ENCODE data around the gene PACS1.

The PACS1 gene

DNA sequence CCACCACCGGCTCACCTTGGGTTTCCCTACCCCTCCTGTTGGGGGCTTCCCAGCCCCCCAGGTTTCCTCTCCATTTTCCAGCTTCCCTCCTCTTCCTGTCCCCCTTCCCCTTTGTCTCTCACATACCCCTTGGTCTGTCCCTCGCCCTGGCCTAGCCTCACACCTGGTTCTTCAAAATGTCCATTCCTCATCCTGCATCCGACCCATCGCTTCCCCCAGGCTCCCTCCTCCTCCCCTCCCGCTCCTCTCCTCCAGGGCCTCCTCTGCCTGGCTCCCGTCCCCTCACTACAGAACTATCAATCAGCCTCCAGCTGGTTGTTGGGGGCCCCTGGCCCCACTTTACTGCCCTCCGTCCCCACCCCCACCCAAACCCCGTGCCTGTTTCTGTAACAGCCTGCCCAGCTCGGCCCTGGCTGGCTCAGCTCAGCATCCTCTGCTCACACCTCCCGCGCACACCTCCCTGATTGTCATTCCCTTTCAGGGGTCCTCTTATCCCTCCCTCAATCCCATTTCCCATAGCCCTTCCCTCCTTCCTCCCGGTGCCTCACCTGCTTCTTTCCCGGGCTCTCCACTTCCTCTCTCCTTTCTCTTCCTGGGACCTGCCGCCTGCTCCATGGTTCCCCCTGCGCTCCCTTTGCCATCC lies 209.1 kb downstream of the PACS1 start:
- DNase-seq = no peak

DNA sequence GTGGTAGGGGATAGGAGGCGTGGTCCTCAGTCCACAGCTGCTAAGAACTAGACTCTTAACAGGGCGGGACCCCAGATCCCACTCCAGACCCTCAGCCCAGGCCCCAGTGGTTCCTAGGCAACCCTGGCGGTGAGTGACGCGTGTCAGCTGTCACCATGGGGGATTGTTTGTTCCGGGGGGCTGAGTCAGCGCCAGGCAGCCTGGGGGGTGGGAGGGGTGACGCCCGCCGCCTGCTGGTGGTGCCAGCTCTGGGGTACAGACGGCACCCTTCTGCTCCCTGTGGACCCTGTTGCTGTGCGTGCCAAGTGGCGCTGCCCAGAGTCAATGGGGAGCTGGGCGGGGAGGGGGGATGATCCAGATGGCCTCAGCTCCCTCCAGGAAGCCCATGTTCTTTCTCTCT lies 210.4 kb downstream of the PACS1 start:
- DNase-seq = peak; percentile 53

DNA sequence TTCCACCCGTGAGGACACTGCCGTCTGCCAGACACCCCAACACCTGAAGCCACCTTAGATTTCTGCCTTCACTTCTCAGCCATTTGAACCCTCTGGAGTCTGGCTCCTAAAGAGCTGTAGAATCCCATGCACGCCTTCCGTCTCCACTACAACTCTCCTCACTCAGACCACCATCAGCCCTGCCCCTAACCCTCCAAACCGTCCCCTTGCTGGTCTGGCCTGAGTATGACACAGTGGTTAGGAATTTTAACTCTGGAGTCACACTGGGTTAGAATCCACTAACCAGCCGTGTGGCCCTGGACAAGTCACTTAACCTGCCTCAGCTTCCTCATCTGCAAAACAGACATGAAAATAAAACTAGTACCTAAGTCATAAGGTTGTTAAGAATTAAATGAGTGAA lies 210.9 kb downstream of the PACS1 start:
- DNase-seq = no peak

DNA sequence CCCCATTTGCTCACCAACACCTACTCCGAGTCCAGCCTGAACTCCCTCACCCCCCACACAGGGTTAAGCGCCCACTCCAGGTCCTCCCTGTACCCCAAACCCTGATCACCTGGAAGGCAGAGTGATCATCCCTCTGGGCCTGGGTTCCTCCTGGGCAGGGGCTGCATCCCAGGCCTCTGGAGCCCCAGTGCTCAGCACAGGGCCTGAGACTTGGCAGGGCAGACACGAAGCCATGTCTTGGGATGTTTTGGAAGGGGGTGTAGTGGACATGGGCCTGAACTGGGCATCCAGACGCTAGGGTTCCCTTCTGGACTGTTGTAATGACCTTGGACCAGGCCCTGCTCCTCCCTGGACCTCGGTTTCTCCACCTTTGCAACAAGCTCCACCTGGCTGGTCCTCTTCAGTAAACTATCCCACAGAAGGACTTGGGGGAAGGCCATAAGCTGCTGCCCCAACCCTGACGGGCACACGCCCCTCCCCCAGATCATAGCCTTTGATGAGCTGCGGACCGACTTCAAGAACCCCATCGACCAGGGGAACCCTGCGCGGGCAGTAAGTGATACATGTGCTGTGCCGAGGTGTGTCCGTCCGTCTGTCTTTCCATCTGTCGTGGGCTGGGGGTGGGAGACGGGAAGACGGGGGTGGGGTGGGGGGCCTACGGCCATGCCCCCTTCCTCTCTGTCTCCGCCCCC lies 211.8 kb downstream of the PACS1 start:
- DNase-seq = peak; percentile 28

DNA sequence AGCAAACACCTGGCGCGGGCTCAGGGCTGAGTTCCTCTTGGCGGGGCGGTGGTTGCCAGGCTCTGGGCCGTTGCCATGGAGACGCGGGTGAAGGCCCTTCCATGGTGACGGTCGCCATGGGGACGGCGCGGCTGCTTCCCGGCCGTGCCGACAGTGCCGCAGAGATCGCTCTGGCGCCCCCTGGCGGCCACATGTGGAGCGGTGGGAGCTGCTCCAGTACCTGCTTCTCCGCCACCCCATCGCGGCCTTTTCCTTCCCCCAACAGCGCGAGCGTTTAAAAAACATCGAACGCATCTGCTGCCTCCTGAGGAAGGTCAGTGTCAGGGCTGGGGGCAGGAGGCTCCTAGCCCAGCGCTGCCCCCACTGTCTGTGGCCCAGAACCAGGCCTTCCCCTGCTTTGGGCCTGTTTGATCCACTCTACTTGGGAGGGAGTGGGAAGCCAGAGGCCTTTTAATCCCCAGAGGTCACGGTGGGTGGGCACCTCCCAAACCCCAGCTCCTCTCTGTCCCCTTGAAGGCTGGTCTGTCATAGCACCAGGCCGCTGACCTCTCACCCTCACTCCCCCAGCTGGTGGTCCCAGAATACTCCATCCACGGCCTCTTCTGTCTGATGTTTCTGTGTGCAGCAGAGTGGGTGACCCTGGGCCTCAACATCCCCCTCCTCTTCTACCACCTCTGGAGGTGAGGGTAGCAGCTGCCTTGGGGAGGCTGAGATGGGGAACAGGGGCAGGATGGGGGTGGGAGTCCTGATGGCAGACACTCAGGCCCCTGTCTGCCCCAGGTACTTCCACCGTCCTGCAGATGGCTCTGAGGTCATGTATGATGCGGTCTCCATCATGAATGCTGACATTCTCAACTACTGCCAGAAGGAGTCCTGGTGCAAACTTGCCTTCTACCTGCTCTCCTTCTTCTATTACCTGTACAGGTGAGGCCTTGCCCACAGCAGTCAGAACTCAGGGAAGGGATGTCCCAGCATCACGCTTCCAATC lies 212.7 kb downstream of the PACS1 start:
- peak; percentile 97 for DNase-seq

DNA sequence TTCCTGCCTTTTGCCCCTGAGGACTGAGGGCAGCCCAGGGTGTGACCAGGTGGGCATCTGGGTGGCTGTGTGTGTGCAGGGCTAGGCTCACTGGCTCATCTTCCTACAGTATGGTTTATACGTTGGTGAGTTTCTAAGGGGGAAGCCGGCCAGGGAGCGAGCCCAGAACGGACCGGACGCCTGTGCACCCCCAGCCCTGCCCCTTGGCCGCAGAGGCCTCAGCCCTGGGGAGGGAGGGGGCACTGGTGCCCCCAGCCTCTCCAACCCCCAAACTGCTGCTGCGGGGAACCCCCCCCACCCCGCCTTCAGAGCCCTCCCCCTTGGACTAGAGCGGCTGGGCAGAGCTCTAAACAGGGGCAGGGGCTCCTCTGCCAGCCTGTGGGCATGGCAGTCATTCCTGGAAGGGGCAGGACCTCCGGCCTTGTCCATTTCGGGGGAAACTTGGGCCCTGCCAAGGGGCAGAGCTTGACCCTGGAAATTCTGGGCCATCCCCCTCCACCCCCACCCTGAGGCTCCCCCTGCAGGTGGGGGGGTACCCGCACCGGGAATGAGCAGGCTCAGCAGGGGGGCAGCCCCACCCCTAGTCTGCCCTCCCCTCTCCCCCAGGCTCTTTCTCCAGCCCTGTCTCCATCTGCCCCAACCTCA lies 213.5 kb downstream of the PACS1 start:
- no peak for DNase-seq

DNA sequence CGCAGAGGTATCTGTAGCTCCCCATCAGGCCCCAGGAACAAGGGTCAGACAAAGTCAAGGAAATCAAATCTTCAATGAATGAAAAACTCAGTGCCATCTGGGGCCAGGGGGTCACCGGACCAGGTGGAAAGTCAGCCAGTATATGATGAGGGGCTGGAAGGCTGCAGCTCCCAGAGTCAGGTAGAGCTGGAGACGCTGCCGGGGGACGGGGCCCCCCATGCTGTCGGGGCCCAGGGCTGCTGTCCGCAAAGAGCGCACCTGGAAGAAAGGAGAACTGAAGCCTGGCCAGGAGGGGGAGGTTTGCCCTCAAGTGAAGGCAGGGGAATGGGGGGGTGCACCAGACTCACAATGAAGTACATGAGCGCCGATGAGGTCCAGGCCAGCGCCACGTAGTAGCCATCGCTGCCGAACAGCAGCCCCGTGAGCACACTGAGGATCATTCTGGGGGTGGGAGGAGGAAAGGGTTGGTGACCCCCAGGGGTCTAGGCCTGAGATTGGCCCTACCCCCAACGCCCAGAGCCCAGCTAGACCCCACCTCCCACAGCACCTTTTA lies 214.5 kb downstream of the PACS1 start:
- peak; percentile 27 for DNase-seq

DNA sequence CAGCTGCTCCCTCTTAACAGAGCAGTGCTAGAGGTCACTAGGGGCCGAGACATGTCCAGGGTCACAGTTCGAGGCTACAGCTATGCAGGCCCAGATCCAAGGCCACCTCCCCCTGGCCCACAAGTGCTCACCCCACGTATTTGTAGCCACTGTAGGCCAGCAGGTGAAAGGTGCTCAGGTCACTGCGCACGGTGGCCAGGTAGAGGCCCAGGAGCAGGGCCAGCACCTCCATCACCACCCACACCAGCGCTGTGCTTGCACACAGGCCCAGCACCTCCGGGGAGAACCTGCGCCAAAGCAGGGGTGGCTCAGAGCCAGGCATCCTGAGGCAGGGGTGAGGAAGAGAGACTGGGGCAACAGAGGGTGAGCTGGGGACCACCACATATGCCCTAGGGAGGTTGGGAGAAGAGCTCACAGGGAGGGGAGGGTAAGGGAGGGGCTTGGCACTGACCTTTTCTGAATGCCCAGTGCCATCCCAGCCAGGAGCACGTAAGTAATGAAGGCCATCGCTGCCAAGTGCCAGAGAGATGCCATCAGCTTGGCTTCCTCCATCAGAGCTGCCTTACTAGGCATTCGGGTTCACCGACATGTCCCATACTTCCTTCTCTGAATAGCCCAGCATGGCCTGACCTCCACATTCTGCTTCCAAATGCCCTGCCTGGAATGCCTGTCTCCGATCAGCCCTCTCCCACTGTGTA lies 215.3 kb downstream of the PACS1 start:
- DNase-seq = peak; percentile 32

DNA sequence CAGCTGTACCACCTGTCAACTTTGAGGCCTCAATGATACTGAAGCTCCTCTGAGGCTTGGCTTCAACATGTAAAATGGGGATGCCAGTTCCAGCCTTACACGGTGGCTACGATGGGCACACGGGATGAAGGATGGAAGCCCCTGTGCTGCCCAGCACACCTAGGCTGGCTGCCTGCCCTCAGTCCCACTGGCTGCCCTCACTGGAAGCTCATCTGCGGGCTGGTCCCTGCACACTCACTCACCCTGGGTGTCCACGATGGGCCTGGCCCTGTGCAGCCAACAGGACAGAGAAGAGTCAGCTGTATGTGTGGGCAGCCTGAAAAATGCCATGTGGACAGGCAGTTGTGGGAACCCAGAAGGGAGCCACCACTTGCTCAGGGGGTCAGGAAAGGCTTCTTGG lies 216.6 kb downstream of the PACS1 start:
- DNase-seq = peak; percentile 16

DNA sequence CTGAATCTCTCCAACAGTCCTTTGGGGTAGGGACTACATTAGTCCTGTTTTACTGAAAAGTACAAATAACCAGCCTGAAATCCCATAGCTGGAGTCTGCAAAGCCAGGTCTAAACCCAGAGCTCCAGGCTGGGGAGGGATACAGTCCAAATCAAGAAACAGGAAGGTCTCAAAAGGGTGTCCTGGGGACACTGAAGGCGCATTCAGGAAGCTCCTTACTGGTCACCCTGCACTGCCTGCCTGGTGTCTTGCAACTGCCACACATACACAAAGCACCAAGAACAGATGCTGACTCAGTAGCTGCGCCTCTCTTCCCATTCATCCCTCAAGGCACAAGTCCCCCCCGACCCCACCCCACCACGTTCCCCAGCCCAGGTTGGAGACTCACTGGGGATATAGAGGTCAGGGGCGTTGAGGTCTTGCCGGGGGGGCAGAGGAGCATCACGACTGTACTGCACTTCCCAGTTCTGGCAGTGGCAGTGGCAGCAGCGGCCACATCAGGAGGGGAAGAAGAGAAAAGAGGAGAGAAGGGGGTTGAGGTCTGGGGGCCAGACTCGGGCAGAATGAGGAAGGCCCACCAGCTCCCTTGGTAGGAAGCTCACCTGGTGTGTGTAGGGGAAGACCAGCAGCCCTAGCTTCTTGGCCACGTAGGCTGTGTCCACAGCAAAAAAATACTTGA lies 217.3 kb downstream of the PACS1 start:
- peak; percentile 29 for DNase-seq

DNA sequence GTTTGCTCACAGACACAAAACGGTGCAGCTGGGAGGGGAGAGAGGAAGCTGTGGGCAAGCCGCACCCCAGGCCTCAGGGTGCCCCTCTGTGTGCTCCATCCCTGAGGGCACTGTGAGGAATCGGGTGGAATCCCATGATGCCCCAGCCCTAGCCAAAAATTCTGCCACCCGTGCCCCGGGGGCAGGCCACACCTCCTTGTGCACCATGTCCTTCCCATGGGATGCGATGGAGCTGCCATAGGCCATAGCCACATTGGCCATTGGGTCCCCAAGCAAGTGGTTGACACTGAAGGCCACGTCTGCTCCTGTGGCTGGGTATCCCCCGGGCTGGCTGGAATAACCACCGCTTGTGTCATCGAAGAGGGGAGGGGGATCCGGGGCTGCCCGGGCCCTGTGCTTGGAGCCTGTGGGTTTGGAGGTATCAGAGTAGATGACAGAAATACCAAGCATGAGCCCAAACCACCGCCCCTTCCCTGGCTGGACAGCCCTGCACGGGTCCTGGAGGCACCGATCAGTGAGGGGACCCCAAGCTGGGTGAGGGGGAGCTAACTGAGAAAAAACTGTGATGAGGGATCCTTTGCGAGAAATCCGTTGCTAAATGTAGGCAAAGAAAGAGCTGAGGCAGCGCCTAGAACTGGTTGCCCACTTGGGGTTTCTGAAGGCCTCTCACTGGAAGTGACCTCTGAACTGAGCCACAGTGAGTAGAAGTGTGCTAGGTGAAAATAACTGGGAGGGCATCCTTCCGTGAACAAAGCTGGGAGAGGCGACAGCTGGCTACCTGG lies 218.0 kb downstream of the PACS1 start:
- peak; percentile 47 for DNase-seq

DNA sequence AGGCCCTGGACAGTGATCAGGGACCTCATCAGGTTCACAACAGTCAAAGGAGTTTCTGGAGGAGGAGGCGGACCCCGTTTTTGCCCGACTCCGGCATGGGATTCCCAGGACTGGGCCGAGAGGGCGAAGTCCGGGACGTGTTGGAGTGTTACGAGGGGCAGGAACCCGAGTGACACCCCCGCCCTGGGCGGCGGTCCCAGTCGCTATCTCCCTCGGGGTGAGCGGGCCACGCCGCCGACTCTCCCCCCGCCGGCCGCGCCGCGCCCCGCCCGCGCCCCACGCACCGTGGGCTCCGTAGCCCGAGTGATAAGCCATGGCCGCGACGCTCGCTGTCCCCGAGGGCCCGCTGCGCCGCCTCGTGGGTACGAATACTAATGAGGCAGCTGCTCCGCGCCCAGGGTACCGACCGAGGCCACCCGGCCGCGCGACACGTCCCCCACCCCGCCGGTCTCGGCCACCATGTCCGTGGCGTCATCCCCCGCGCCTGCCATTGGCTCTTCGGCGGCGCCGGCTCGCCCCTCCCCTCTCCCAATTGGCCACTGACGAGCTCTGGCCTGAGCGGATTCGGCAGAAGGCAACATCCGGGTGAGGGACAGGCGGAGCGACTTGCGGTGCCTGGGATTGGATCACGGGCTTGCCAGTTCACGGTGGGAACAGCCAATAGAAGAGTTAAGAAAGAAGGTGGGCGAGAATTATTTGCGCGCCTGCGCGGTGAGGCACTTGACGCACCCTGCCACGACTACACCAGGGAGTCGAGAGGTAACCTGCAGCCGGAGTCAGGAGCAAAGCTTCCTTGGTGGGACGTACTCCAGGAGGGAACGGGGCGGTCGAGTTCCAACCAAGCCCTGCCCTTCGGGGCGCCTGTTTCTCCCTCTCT lies 218.8 kb downstream of the PACS1 start, which contains the start of gene YIF1A:
Gene YIF1A, minus strand, starts transcription at position 473 of the 877 bp plus-strand sequence. Its CDS starts 158 bp downstream, at position 315.
- DNase-seq = peak; percentile 99

DNA sequence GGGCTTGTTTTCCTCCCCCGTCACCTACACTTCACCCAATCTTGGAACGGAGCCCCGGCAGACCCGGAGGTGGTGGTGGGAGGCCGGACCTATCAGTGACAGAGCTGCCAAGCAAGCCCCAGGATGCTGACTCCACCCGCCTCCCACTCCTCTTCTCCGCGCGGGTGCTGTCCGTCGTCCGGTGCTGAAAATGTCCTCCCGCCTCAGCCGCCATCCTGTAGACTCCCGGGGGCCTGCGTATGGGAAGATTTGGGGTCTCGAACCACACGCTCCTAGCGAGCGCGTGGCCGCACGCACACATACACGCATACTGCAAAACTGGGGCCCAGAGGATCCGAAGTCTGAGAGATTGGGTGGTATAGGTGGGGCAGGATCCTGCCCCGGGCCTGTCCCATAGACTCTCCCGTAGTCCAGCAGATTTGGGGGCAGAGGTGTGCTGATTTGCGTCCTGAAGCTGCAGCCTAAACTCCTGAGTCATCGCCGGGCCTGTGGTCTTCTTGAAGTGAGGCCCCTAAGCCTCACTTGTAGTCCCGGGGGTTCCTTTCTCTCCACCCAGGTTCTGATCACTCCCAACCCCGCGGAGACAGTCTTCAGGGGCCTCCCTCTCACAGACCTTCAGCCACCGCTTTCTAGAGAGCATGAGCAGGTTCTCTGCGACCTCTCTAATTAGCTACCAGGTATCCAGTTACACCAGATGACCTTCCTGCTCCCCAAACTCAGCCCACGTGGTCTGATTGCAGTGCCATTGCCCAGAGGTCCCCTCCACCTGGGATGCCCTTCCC lies 219.7 kb downstream of the PACS1 start:
- DNase-seq = no peak

DNA sequence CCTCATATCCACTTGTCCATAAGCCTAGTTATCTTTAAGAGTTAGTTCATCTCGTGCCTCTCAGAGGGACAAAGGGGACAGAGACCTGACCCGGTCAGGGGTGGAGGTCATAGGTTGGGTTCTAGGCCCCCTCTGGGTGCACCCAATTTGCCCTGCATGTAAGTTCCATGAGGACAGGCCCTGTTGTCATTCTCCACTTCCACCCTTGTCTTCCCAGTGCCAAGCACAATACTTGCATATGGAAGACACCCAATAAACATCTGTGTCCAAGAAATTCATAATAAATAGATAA lies 220.2 kb downstream of the PACS1 start:
- DNase-seq = no peak

DNA sequence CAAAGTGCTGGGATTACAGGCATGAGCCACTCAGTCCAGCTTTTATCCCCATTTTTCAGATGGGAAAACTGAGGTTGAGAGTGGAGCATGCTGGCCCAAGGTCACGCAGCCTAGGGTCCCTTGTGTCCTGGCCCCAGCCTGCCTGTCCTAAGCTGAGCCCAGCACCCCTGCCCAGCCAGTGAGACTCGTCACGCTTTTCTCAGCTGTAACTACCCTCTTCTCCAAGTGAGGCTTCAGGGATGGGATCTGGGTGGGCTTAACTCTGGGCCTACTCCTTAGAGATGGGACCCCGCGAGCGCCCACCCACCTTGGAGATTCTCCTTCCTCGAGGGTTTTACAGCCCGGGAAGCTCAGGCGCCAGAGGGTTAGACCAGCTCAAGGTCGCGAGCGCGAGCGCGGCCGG lies 221.2 kb downstream of the PACS1 start:
- peak; percentile 23 for DNase-seq

DNA sequence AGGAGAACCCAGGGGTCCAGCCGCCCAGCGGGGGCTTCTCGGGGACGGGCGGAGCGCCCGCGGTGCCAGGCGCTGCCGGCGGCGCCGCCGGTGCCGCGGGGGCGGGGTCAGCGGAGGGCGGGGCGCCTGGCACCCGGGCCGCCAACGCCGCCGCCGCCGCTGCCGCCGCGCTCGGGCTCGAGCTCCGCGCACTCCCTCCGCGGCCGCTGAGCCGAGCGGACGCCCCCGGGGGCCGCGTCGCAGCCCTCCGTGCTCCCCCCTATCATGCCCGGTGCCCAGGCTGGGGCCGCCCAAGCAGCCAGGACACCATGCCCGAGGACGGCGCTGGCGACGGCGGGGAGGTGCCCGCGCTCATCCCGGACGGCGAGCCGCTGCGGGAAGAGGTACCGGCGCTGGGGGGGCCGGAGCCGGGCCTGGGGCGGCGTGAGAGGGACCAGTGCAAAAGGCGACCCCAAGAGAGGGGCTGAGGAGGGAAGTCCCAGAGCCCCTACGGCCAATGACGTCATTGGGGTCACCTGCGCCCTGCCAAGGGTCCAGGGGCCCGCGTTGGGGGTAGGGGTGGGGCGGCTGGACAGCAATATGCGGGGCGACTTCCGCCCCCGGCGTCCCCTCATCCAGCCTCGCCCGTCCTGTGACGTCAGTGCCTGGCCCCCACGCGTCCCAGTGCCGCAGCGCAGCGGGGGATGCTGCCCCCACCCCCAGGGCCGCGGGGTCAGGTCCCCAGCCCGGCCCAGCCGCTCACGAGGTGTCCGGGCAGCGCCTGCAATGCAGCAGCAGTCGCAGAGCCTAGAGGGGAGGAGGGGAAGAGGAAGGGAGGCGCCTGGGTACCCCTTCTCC lies 221.9 kb downstream of the PACS1 start, which contains the start of gene TMEM151A:
Gene TMEM151A, plus strand, starts transcription at position 189 of the 837 bp plus-strand sequence. Its CDS starts 120 bp downstream, at position 309.
- DNase-seq = peak; percentile 29

DNA sequence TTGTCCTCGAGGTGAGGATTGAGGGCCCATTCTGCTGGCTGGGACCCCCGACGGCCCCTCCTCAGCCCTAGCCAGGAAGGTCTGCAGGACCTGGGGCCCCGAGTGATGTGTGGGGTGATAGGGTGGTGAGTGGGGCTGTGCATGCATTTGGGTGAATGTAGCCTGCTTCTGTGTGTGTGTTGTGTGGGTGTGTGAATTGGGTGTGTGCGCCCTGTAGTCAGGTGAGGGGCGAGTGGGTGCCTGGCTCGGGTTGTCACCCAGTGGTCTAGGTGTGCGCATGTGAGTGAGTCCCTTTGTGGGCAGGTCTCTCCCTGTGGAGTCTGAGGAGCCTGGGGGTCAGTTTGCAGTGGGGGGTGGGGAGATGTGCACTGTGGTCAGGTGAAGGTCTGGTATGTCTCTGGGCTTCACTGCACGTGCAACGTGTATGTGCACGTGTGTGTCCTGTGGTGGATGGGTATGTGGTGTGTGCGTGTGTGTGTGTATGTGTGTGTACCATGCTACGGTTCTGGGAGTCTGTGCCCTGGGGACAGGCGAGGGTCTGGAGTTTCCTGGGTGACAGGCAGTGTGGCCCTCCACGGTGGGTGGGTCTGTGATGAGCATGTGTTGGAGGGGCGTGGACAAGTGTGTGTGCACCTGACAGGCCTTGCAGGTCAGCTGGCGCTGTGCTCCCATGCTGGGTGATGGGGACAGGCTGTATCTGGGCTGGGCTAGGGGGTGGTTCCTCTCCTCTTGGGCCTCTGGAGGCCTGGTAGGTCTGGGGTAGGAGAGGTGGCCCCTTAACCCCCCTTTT lies 222.7 kb downstream of the PACS1 start:
- DNase-seq = peak; percentile 27

Data from left hindlimb (tissue), 1 donor.